Measurements from ENCODE around the gene RIMBP2.
"Not testable (repeated sequence)": the region's sequence is repeated elsewhere in the genome, so short reads cannot be mapped to it uniquely, and the experiment has no call there.

Gene RIMBP2

DNA sequence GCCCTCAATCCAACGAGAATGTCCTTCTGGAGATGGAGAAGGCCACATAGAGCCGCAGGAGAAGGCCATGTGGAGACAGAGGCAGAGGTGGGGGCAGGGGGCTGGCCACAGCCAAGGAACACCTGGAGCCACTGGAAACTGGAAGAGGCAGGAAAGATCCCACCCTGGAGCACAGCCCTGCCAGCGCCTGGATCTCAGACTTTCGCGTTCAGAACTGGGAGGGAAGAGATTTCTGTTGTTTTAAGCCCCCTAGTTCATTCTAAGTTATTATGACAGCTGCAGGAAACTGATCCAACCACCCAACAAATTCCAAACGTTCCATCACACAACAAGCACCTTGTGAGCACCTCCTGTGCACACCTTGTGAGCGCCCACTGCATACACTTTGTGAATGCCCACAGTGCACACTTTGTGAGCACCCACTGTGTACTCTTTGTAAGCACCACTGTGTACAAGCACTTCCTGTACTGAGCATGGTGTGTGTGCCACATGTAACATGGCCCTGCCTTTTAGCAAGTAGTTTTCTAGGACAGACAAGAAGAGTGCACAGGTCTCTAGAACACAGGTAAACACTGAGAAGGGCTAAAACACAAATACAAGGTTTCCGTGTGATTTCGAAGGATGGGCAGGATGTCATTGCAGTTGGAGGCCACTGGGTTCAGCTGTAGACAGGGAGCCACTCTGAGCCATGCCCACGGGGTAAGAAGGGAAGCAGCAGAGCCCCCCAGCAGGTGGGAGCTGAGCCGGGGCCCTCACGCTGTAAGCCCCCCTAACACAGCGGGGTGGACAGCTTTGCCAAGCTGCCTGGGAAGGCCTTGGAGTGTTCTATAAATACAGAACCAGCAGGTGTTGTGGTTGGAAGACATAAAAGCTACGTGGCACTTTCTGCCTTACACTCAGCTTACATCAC, 15.4 kb downstream of the RIMBP2 start:
- H3K27ac ChIP-seq = no peak overlapping the region
- no peak for TF ChIP-seq ZFX (IDR thresholded peaks at IDR 0.05; ENCODE audit: borderline replicate concordance)

GRCh38 chr12:130698106-130698505, 18.0 kb downstream of the RIMBP2 start:
- no peak overlapping the region for H3K27ac ChIP-seq
- TF ChIP-seq, protein P1, sequence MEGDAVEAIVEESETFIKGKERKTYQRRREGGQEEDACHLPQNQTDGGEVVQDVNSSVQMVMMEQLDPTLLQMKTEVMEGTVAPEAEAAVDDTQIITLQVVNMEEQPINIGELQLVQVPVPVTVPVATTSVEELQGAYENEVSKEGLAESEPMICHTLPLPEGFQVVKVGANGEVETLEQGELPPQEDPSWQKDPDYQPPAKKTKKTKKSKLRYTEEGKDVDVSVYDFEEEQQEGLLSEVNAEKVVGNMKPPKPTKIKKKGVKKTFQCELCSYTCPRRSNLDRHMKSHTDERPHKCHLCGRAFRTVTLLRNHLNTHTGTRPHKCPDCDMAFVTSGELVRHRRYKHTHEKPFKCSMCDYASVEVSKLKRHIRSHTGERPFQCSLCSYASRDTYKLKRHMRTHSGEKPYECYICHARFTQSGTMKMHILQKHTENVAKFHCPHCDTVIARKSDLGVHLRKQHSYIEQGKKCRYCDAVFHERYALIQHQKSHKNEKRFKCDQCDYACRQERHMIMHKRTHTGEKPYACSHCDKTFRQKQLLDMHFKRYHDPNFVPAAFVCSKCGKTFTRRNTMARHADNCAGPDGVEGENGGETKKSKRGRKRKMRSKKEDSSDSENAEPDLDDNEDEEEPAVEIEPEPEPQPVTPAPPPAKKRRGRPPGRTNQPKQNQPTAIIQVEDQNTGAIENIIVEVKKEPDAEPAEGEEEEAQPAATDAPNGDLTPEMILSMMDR (IDR thresholded peaks at IDR 0.05) = no peak
- TF ChIP-seq ZFX (IDR thresholded peaks at IDR 0.05; ENCODE audit: borderline replicate concordance) = no peak

- TF ChIP-seq, protein P1 (IDR thresholded peaks at IDR 0.05) = no peak
- H3K27ac ChIP-seq = no peak overlapping the region
Measured at GRCh38 chr12:130696379-130697100, 19.6 kb downstream of the RIMBP2 start.

DNA sequence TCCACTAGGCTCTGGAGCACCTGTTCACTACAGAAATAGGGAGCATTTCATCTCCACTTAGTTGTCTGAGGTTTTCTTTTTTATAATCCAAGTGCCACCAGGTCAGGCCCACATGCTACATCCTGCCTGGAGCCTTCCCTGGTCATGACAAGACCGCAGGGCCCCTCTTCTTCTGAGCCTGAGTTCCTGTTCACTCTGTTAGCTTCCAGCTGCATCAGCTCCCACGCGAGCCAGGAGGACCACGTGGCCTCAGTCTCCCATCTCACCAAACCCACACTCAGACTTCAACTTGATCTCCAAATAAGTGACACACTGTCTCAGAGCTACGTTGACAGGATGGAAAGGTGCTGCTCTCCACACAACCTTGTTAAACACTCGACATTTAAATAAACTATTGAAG, 21.0 kb downstream of the RIMBP2 start:
- H3K27ac ChIP-seq = no peak overlapping the region
- TF ChIP-seq ZFX (IDR thresholded peaks at IDR 0.05; ENCODE audit: borderline replicate concordance) = no peak
- TF ChIP-seq, protein P1 (IDR thresholded peaks at IDR 0.05) = no peak

GRCh38 chr12:130689408-130690405, 26.4 kb downstream of the RIMBP2 start:
- no peak for TF ChIP-seq ZFX (IDR thresholded peaks at IDR 0.05; ENCODE audit: borderline replicate concordance)
- TF ChIP-seq, protein P1 (IDR thresholded peaks at IDR 0.05) = no peak
- H3K27ac ChIP-seq = no peak overlapping the region

- not testable (repeated sequence) for H3K27ac ChIP-seq
Measured at GRCh38 chr12:130688999-130689398, 27.1 kb downstream of the RIMBP2 start.

GRCh38 chr12:130687796-130688778, 28.0 kb downstream of the RIMBP2 start:
- no peak overlapping the region for H3K27ac ChIP-seq
- TF ChIP-seq, protein P1 (IDR thresholded peaks at IDR 0.05) = no peak
- TF ChIP-seq ZFX (IDR thresholded peaks at IDR 0.05; ENCODE audit: borderline replicate concordance) = no peak
